Measurements from ENCODE around the gene LRP5.

Gene LRP5

GRCh38 chr11:68370211-68371111, 58.1 kb downstream of the LRP5 start:
- Histone ChIP-seq H3K9me3 (ENCODE audit: control insufficient read depth, insufficient read depth, low read length) (no peaks in the 10 kb centered on the region), H3K9me2 (replicated peaks; ENCODE audit: control insufficient read depth, low read length) (no peaks in the 10 kb centered on the region), H3K4me2 (ENCODE audit: low read length) (peak overlapping the region; percentile 78), H3K4me3 (ENCODE audit: low read length) (peak overlapping the region; percentile 54), H3K27ac (ENCODE audit: low read depth, low read length) (peak overlapping the region; percentile 75), H3K79me2 (ENCODE audit: control insufficient read depth, low read length) (no peaks in the 10 kb centered on the region), H3K36me3 (ENCODE audit: control insufficient read depth, low read length) (no peaks in the 10 kb centered on the region), H3K4me1 (ENCODE audit: control insufficient read depth, low read length) (peaks cover 46% of the 10 kb centered on the region), H3K27me3 (ENCODE audit: control insufficient read depth, low read length) (no peaks in the 10 kb centered on the region), H3F3A (ENCODE audit: control insufficient read depth, insufficient read depth) (peaks cover 3% of the 10 kb centered on the region), H4K20me1 (ENCODE audit: control insufficient read depth, insufficient read depth, low read depth, low read length) (no peaks in the 10 kb centered on the region)
- TF ChIP-seq CTCF (IDR thresholded peaks at IDR 0.05; ENCODE audit: low read depth, low read length, poor library complexity, severe bottlenecking), result no peak
- no peak for TF ChIP-seq EZH2phosphoT487 (IDR thresholded peaks at IDR 0.05; ENCODE audit: borderline replicate concordance, low read length)

- Histone ChIP-seq H3K36me3 (ENCODE audit: control insufficient read depth, low read length) (no peaks in the 10 kb centered on the region), H3K4me3 (ENCODE audit: low read length) (peak overlapping the region; percentile 34), H3K9me3 (ENCODE audit: control insufficient read depth, insufficient read depth, low read length) (no peaks in the 10 kb centered on the region), H3K4me2 (ENCODE audit: low read length) (peak overlapping the region; percentile 78), H3K9me2 (replicated peaks; ENCODE audit: control insufficient read depth, low read length) (no peaks in the 10 kb centered on the region), H3K79me2 (ENCODE audit: control insufficient read depth, low read length) (no peaks in the 10 kb centered on the region), H3K4me1 (ENCODE audit: control insufficient read depth, low read length) (peaks cover 46% of the 10 kb centered on the region), H3F3A (ENCODE audit: control insufficient read depth, insufficient read depth) (peaks cover 3% of the 10 kb centered on the region), H3K27me3 (ENCODE audit: control insufficient read depth, low read length) (no peaks in the 10 kb centered on the region), H3K27ac (ENCODE audit: low read depth, low read length) (peak overlapping the region; percentile 75), H4K20me1 (ENCODE audit: control insufficient read depth, insufficient read depth, low read depth, low read length) (no peaks in the 10 kb centered on the region)
- TF ChIP-seq EZH2phosphoT487 (IDR thresholded peaks at IDR 0.05; ENCODE audit: borderline replicate concordance, low read length), result no peak
- TF ChIP-seq CTCF (IDR thresholded peaks at IDR 0.05; ENCODE audit: low read depth, low read length, poor library complexity, severe bottlenecking), result no peak
Observed at GRCh38 chr11:68371171-68372041, 59.0 kb downstream of the LRP5 start.

GRCh38 chr11:68372114-68372513, 59.7 kb downstream of the LRP5 start:
- TF ChIP-seq CTCF (IDR thresholded peaks at IDR 0.05; ENCODE audit: low read depth, low read length, poor library complexity, severe bottlenecking), result no peak
- TF ChIP-seq EZH2phosphoT487 (IDR thresholded peaks at IDR 0.05; ENCODE audit: borderline replicate concordance, low read length), result no peak
- Histone ChIP-seq H3K4me1 (ENCODE audit: control insufficient read depth, low read length) (peaks cover 46% of the 10 kb centered on the region), H3K79me2 (ENCODE audit: control insufficient read depth, low read length) (no peaks in the 10 kb centered on the region), H3K27me3 (ENCODE audit: control insufficient read depth, low read length) (no peaks in the 10 kb centered on the region), H3K4me2 (ENCODE audit: low read length) (no peak overlapping the region), H3K36me3 (ENCODE audit: control insufficient read depth, low read length) (no peaks in the 10 kb centered on the region), H3F3A (ENCODE audit: control insufficient read depth, insufficient read depth) (peaks cover 3% of the 10 kb centered on the region), H3K4me3 (ENCODE audit: low read length) (no peak overlapping the region), H3K27ac (ENCODE audit: low read depth, low read length) (no peak overlapping the region), H4K20me1 (ENCODE audit: control insufficient read depth, insufficient read depth, low read depth, low read length) (no peaks in the 10 kb centered on the region), H3K9me3 (ENCODE audit: control insufficient read depth, insufficient read depth, low read length) (no peaks in the 10 kb centered on the region), H3K9me2 (replicated peaks; ENCODE audit: control insufficient read depth, low read length) (no peaks in the 10 kb centered on the region)
